ENCODE data around the gene SLC27A5.

Gene SLC27A5, protein sequence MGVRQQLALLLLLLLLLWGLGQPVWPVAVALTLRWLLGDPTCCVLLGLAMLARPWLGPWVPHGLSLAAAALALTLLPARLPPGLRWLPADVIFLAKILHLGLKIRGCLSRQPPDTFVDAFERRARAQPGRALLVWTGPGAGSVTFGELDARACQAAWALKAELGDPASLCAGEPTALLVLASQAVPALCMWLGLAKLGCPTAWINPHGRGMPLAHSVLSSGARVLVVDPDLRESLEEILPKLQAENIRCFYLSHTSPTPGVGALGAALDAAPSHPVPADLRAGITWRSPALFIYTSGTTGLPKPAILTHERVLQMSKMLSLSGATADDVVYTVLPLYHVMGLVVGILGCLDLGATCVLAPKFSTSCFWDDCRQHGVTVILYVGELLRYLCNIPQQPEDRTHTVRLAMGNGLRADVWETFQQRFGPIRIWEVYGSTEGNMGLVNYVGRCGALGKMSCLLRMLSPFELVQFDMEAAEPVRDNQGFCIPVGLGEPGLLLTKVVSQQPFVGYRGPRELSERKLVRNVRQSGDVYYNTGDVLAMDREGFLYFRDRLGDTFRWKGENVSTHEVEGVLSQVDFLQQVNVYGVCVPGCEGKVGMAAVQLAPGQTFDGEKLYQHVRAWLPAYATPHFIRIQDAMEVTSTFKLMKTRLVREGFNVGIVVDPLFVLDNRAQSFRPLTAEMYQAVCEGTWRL

DNA sequence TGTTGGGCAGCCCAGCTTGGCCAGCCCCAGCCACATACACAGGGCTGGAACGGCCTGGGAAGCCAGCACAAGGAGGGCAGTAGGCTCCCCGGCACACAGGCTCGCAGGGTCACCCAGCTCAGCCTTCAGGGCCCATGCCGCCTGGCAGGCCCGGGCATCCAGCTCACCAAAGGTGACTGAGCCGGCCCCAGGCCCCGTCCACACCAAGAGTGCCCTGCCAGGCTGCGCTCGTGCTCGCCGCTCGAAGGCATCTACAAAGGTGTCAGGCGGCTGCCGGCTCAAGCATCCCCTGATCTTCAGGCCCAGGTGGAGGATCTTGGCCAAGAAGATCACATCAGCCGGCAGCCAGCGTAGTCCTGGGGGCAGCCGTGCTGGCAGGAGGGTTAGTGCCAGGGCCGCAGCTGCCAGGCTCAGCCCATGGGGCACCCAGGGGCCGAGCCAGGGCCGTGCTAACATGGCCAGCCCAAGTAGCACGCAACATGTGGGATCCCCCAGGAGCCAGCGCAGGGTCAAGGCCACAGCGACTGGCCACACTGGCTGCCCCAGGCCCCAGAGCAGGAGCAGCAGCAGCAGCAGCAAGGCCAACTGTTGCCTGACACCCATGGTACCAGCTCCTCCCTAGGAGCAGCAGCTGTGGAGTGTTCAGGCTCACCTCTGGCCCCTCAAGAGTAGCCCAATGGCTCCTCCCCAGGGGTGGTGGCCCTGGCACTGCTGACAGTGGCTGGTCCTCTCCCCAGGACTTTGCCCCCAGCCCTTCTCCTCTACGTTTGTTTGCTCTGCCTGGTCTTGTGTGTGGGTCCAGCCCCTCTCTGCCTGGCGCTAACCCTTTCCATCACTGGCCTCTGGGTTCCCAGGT, at the start of gene SLC27A5:
Gene SLC27A5, minus strand, starts transcription at position 640 of the 856 bp plus-strand sequence. Its CDS starts 37 bp downstream, at position 603.
- DNase-seq: no peak

DNA sequence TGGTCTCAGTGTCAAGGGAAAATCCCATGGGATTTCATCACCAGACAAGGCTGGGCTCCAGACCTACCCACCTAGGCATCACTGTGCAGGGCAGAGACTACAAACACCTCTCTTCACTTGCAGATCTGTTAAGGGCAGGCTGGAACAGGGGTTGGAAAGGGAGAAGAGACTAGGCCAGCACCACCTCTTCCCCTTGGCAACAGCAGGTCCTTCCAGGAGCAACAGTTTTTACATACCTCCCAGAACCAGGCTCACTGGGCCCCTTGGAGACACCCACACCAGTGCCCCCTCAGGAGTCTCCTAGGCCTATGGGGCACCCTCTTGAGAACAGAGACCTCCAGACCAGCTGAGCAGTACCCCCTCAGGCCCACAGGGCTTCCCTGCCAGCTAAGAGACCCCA, 49.1 kb upstream of the SLC27A5 start:
- DNase-seq: no peak

DNA sequence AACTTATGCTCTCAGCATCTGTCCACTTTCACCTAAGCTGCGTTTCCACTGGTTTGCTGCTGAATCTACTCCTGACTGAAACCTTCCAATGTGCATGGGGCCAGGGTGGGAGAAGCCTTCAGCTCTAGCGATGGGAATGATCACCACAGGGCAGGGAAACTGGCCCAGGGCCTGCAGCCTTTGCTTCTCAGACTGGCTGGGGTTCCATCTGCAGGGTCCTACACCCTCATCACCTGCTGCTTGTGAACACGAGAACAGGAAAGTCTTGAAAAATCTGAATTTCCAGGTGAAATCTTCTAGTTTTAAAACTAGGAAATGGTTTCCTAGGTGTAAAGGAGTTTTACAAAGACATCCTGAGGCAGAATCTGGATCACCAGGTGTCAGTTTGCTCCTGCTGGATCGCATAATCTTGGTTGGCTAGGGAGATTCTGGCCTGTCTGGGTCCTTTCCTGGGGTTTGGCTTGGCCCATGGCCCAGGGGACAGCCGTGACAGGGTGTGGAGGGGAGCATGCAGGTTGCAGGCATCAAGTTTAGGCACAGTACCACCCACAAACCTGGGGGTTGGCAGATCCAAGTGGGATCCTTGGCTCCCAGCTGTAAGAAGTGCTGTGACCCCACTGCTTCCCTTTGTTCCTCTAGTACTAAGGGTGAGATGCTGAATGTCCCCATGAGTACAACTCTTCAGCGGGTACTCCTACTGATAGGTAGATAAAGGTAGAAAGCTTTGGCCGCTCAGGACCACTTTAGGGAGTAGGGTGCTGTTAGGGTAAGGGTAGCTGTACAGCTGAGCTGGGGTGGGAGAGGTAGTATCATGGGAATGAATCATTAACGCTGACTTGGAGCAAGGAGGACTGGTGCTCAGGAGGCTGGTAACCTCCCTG, 48.5 kb upstream of the SLC27A5 start:
- no peak for DNase-seq

DNA sequence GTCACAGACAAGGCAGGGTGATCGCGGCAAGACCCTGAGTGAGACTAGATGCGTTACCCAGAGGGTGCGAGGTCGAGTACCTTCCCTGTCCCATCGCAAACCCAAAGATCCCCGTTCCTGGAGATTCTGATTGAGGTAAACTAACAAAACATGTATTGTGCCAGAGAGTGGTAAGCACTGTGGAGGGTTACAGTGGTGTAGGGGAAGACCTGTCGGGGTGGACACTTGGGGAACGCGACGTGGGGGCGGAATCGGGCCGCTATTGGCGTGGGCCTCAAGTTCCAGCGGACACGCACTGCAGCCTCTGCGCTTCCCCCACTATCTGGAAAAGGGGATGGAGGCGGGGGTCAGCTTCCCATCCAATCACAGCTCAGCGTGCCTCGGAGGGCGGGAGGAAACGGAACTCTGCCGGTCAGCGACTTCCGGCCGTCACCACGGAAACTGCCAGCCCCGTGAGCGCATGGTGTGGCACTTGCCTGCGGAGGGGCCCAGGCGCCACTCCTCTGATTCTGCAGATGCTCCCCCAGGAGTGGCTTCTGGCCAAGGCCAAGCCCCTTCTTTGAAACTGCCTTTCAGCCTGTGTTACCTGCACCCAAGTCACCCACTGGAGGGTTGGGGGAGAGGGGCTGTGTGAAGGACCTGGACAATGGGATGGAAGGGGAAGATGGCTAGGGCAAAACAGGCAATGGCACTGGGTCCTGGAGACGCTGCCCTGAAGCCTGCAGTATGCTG, 47.6 kb upstream of the SLC27A5 start:
- no peak for DNase-seq

DNA sequence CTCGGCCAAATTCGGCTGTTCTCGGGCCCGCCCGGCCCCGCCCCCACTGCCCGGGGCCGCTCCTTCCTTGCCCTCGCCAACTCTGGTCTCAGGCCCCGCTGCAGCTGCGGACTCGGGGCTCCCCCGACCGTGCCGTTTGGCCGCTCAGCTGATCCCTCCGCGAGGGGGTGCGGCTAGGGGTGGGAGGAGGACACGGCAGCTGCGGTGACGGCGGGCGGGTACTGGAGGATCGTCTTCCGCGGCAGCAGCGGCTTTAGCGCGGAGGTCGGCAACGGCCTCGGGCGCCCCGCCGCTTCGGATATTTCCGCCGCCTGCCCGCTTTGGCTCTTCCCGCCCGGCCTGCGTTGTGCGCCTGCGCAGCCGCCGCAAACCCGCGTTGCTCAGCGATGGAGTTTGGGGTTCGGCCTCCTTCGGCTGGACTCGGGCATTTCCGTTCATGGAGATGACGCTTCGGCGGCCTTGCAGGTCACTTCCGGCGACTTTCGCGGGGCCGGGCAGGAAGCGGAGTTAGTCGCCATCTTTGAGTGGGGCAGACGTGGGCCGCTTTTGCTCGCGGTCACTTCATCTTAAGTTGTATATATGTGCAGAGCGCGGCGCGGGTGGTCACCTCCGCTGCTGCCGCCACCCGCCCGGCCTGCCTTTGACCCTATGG, 47.0 kb upstream of the SLC27A5 start:
- no peak for DNase-seq

DNA sequence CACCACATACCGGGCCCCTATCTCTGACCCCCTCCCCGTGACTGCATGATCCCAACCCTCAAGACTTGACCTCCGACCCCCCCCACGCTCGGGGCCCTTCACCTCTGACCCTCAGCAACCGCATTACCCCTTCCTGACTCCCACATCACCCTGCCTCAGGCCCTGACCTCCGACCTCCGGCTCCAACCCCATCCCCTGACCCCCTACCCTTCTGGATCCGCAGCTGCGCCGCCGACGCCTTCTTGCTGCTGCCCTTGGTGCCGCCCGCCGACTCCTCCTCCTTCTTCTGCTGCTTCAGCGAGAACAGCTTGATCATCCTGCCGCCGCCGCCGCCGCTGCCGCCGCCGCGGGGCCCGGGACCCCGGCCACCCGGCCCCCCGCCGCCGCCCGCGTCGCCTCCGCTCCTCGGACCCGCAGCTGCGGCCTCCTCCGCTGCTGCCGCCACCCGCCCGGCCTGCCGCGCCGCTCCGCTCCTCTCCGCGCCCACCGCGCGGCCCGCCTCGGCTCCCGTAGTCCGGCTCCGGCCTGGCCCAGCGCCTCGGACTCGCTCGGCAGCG, 46.4 kb upstream of the SLC27A5 start, which contains the start of gene UBE2M:
Gene UBE2M, minus strand, starts transcription at position 546 of the 557 bp plus-strand sequence. Its CDS starts 230 bp downstream, at position 316.
- DNase-seq: no peak

DNA sequence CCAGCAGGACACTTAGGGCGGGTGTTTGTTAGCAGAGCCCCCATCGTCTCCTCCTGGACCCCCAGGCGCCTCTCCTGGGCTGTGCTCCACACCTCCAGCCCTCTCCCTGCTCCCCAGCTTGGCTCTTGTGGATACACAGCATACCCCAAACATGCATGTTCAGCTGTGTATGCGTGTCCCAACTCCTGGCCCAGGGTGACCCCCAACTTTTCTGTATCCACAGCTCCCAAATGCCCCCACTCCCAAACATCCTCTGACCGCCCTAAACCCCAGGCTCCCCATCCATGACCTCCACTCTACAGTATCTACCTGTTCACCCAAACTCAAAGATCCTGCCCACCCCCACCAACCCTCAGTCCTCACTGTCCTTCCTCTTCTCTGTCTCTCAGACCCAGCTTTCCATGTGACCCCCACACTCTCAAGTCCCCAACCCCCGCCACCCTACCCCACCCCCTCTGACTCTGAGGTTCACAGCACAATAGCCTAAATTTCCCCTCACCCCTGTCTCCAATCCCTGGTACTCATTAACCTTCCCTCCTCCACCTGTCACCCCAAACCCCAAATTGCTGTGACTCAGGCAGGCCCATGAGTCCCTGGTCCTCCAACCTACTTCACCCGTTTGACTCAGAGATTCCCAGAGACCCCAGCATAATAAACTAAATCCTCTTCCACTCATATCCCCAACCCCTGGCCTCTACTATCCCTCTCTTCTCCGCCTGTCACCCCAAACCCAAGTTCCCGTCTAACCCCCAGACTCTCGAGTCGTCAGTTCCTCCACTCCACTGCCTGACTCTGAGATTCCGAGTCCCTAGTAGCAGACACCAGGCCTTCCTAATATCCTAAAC, 45.7 kb upstream of the SLC27A5 start:
- DNase-seq: no peak

DNA sequence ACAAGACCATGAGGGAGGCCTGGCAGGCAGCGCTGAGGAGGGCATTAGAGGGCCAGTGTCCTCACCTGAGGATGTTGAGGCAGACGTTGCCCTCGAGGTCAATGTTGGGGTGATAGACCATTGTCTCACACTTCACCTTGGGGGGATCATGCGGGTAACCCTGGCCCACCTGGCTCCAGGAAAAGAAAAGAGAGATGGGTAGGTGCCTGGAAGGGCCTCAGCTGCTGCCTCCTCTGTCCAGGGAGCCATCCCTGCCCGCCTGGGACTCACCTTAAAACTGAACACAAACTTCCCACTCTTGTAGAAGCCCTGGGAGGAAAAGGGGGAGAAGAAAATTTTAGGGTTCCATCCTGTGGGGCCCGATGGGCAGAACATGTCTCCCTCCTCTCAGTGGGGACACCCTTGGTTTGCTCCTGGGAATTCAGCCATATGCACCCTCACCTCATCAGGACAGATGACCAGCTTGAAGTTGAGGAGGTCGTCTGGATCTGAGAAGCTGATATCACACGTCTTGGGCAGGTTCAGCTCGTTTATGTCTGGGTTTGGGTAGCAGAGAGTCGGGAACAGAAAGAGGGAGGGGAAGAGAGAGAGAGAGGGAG, 44.9 kb upstream of the SLC27A5 start:
- DNase-seq: no peak

DNA sequence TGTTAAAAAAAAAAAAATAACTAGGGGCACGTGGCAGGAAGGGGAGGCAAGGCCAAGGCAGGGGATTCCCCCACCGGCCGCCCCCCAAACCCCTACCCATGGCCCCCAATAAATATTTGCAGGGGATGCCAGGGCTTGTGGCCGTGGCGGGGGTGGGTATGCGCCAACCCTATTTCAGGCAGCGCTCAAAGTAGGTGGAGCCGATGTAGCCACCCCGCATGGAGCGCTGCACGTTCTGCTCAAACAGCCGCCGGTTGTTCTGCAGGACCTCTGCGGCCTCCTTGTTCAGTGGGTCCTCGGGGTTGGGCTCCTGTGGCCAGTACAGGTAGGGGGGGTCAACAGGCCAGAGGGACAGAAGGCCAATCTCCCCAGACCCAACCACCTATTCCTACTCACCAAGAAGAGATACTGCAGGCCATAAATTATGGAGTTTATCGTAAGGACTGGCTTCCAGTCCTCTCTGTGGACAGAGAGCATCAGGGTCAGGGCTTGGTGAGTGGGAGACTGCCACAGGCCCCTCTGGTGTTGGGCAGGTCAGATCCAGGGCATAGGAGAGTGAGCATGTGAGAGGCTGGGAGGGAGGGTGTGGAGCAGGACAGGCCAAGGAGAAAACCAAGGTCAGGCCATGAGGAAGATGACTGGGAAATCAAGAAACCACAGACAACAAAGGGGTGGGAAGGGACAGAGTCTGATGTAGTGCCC, 44.3 kb upstream of the SLC27A5 start:
- no peak for DNase-seq

DNA sequence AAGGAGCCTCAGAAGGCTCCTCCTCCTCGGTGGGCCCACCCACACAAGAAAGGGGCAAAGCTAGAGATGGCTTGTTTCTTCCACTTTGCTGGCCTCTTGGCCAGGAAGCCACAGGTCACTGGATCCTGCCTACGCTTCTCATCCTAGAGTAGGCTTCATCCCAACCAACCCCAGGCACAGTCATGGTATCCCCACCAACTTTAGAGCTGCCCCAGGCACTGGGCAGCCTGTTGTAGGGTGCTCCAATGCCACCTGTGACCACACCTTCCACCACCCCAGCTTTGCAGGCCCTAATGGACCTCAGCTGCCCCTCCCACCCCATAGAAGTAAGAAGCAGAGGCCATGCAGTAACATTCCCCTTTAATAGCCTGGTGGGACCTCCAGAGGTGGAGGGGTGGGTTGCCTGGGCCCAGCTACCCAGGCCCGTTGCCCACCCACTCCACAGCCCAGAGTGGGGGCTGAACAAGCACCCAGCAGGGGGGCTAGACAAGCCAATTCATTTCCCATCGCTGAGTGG, 43.6 kb upstream of the SLC27A5 start:
- DNase-seq: no peak

DNA sequence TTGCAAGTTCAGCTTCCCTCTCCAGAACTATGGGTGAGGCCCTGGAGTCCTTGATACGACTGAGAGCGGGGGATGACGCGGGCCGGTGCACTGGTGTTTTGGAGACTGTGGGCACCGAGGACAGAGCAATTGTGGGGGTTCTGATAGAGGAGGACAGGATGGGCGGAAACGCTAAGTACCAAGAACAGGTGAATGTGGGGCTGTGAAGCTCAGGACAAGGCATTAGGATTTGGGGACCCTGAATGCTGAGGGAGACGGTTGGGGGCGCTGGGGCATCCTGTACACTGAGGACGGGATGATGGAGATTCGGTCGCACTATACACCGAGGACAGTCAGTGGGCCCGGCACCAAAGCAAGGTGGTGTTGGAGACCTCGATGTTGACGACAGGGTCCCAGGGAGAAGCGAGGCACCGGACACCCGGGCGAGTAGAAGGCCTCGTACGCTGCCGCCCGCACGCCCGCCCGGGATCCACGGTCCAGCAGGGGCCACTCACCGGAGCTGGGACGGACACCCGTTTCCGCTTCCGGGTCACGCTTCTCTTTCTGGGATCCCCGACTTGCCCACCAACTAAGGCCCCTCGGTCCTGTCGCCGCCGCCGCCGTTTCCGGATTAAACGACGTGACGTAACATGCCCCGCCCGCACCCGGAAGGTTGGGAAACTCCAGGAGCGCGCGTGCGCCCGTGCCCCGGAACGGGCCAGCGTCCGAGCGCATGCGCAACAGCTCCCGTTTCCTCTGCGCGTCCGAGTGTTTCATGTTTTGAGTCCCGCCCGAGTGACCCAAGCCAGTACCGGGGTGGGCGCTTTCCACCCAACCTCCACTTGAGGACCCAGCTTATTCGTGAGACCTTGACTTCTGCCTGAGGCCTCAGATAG, 42.9 kb upstream of the SLC27A5 start, which contains the start of gene CHMP2A:
Gene CHMP2A, minus strand, starts transcription at position 612 of the 875 bp plus-strand sequence. CDS start 893 bp downstream, outside the sequence.
- DNase-seq: no peak

DNA sequence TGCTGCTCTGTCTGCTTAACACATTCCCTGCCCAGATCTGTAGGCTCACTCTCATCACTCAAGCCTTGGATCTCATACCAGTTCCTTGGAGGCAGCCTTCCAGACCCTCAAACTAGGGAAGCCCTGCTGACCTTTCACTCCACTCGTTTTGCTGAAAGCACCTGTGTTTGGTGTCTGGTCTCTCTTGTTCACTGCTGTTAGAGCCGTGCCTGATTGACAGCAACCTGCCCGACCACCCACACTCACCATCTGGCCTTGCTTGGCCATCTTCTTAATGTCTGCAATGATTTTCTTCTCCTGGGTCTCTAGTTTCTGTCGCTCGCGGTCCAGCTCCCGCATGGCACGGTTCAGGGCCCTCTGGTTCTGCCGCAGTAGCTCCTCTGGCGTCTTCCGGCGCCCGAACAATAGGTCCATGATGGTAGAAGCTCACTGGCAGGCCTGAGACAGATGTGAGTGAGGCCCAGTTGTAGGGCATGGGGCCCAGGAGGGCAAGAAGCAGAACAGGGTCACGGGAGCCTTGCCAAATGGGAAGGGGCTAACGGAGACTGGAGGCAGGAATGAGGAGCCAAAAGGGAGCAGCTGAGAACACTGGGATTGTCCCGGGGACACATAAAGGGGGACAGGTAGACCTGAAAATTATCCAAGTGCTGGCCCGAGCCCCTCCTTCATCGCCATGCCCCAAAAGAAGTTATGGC, 42.2 kb upstream of the SLC27A5 start:
- no peak for DNase-seq

DNA sequence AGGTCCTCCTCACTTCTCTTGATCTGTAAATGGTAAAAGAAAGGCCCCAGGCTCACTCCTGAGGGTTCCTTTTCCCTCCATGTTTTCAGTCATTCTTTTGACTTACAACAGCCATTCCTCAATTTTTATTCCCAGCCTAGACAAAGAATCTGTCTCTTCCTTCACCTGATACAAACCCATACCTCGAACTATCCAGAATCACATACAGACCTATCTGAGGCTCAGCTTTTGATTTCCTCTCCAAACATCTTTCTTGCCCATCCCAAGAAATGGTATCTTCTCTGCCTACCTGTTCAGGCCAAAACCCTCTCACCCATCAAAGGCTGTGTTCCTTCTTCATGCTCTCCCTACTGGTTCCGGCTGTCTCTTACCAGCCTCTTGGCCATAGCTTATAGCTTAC, 40.9 kb upstream of the SLC27A5 start:
- no peak for DNase-seq

DNA sequence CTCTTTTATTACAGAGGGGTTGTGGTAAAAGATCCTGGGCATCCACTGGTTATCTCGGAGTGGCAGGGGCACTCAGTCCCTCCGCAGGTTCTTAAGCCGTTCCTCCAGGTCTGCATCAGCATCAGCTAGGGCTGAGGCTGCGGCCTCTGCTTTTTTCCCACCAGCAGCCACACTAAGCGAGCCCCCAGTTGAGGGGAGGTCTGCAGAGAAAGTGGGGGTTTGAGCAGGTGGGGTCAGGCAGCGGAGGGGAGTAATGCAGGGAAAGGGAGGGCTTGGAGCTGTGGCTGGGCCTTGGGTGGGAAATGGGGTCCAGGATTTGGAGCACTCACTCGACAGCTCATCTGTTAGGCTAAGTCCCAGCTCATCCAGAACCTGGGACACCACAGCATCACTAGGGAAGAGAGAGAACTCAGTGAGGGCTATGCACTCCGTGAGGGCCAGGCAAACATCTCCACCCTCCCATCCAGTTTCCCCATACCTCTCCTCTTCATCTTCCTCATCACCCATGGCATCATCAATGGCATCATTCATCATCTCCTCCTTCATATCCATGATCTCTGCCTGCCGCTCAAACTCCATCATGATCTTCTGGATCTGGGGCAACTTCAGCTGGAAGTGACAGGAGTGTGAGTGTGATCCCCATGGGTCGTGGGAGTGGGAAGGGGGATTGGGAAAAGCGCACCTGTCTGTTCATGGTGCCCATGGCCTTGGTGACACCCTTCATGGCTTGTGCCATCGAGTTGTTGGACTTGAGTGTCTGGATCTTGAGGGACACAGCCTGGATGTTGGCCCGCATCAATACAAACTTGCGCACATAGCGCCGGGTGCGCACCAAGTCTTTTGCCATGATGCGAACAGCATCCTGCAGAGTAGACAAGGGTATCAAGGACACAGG, 40.0 kb upstream of the SLC27A5 start:
- no peak for DNase-seq

DNA sequence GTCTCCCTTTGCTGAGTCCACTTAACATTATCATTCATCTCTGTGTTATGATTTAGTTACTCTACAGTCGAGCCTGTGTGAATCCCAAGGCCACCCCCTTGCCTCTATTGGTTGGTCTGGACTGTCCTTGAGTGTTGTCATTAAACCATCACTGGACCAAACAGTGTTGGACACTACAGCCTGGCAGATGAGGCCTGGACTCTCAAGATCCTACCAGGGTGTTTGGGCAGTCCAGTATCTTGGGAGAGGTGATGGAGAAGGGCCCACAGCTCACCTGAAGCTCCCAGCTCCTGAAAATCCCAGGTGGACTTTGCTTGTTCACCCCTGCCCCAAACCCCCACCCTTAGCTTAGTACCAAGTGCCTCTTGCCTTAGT, 39.3 kb upstream of the SLC27A5 start:
- no peak for DNase-seq

Measured in NCI-H187 (cell line).